Neural progenitor cell (in vitro differentiated cells): ENCODE measurements around the gene PYGO2. TPM values are rescaled to one million over a fixed set of nuclear protein-coding genes. Genes with fewer than 3 reads are reported as not detected.
"Not testable (repeated sequence)": the region's sequence is repeated elsewhere in the genome, so short reads cannot be mapped to it uniquely, and the experiment has no call there.

Experiments
- DNase-seq: peaks from one replicate; pipeline ENCODE4 v3.0.0-alpha.2; 2016; ENCODE audit warnings: low spot score
- H2AFZ ChIP-seq: fragments of 200-600 bp; sonication (generic); replicated peaks from 2 replicates; pipeline ENCODE4 v1.6.1; 2016; ENCODE audit warnings: antibody characterized with exemption
- H3F3A ChIP-seq: fragments of 200-600 bp; sonication (generic); 2 replicates; pipeline ENCODE4 v1.6.1; 2016; ENCODE audit warnings: antibody characterized with exemption, low read depth
- H3K27ac ChIP-seq: fragments of 200-600 bp; sonication (generic); 2 replicates; pipeline ENCODE4 v1.5.1; 2016; ENCODE audit warnings: mild to moderate bottlenecking
- H3K27me3 ChIP-seq: fragments of 200-600 bp; sonication (generic); 2 replicates; pipeline ENCODE4 v1.6.1; 2016; ENCODE audit warnings: mild to moderate bottlenecking, moderate library complexity
- H3K36me3 ChIP-seq: fragments of 200-600 bp; sonication (generic); 2 replicates; pipeline ENCODE4 v1.5.1; 2016
- H3K4me1 ChIP-seq: fragments of 200-600 bp; sonication (generic); 2 replicates; pipeline ENCODE4 v1.6.1; 2016; ENCODE audit warnings: mixed run types
- H3K4me2 ChIP-seq: fragments of 200-600 bp; sonication (generic); 2 replicates; pipeline ENCODE4 v1.6.1; 2016
- H3K4me3 ChIP-seq: fragments of 200-600 bp; sonication (generic); 2 replicates; pipeline ENCODE4 v1.5.1; 2016
- H3K79me2 ChIP-seq: fragments of 200-600 bp; sonication (generic); 2 replicates; pipeline ENCODE4 v1.6.1; 2016; ENCODE audit warnings: low read depth
- H3K9ac ChIP-seq: fragments of 200-600 bp; sonication (generic); 2 replicates; pipeline ENCODE4 v1.6.1; 2016
- H3K9me3 ChIP-seq: fragments of 200-600 bp; sonication (generic); 2 replicates; pipeline ENCODE4 v1.5.1; 2016; ENCODE audit warnings: low read depth
- H4K20me1 ChIP-seq: fragments of 200-600 bp; sonication (generic); 2 replicates; pipeline ENCODE4 v1.6.1; 2016; ENCODE audit warnings: low read depth
- H3K27ac Mint-ChIP-seq: 3 replicates; pipeline ENCODE4 v1.8.0; 2021; ENCODE audit warnings: mixed read lengths
- H3K27me3 Mint-ChIP-seq: 2 replicates; pipeline ENCODE4 v1.8.0; 2022; ENCODE audit warnings: low read depth, mild to moderate bottlenecking, inconsistent platforms, moderate library complexity, mixed read lengths; ENCODE audit not compliant: insufficient read depth
- H3K36me3 Mint-ChIP-seq: 3 replicates; pipeline ENCODE4 v1.8.0; 2021; ENCODE audit warnings: mixed read lengths
- H3K4me1 Mint-ChIP-seq: 3 replicates; pipeline ENCODE4 v1.8.0; 2021; ENCODE audit warnings: mixed read lengths
- H3K4me3 Mint-ChIP-seq: 3 replicates; pipeline ENCODE4 v1.8.0; 2021; ENCODE audit warnings: mild to moderate bottlenecking, moderate library complexity, mixed read lengths
- H3K9me3 Mint-ChIP-seq: 3 replicates; pipeline ENCODE4 v1.8.0; 2020; ENCODE audit warnings: mixed read lengths
- CTCF ChIP-seq: fragments of 200-600 bp; sonication (generic); IDR thresholded peaks from 2 replicates; pipeline ENCODE4 v1.5.1; 2017; ENCODE audit warnings: antibody characterized with exemption, mild to moderate bottlenecking
- EZH2 ChIP-seq: fragments of 200-600 bp; sonication (generic); IDR thresholded peaks from 2 replicates; pipeline ENCODE4 v1.6.1; 2017; ENCODE audit warnings: antibody characterized with exemption, mild to moderate bottlenecking, moderate library complexity
- EZH2phosphoT487 ChIP-seq: fragments of 200-600 bp; sonication (generic); IDR thresholded peaks from 2 replicates; pipeline ENCODE4 v1.6.1; 2017; ENCODE audit warnings: antibody characterized with exemption
- microRNA-seq: library from miRNA; unstranded; fragments of <30 nt; microRNA quantifications from one replicate; pipeline ENCODE4, GENCODE V29; 2016
- small RNA-seq: library from RNA; depleted of rRNA; stranded (forward); fragments of <200 nt; gene quantifications from one replicate; pipeline ENCODE3, GENCODE V24; 2015
- total RNA-seq: library from RNA; depleted of rRNA; stranded (reverse); fragments of >200 nt; gene quantifications from 2 replicates; pipeline ENCODE4 v1.2.3, GENCODE V29; 2015; ENCODE audit warnings: low replicate concordance

PYGO2 gene
- total RNA-seq, 1 donor from 2014 or later, result 32.1 TPM

DNA sequence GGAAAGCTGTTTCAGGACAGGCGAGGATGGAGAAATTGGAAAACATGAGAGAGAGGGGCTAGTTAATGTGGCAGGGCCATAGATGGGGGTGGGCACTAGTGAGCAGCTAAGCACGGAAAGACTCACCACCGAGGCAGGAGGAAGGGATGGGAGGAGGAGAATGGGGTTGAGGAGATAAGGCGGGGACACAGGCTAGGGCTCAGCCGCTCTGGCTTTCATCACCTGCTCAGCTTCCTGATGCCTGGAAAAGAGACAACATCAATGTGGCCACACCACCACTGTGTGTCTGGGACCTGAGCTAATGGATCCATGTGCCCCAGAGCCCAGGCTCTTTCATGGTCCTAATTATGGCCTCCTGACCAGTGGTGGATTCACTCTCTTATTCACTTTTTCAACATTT lies 52.6 kb downstream of the PYGO2 start:
- Histone ChIP-seq H2AFZ (no peak overlapping the region), H3K36me3 (no peaks in the 10 kb centered on the region), H3K27me3 (no peaks in the 10 kb centered on the region), H3K27ac (no peak overlapping the region), H3K9me3 (no peaks in the 10 kb centered on the region), H3F3A (no peaks in the 10 kb centered on the region), H3K4me3 (no peak overlapping the region), H3K4me2 (no peak overlapping the region), H3K4me1 (no peaks in the 10 kb centered on the region), H3K79me2 (no peaks in the 10 kb centered on the region), H3K9ac (no peak overlapping the region), H4K20me1 (no peaks in the 10 kb centered on the region)
- no peak for DNase-seq
- Mint-ChIP-seq H3K4me1 (no peaks in the 10 kb centered on the region), H3K4me3 (no peak overlapping the region), H3K36me3 (peaks cover 5% of the 10 kb centered on the region), H3K9me3 (peaks cover 21% of the 10 kb centered on the region), H3K27me3 (peaks cover 5% of the 10 kb centered on the region), H3K27ac (no peak overlapping the region)
- no peak for TF ChIP-seq EZH2
- no peak for TF ChIP-seq EZH2phosphoT487
- TF ChIP-seq CTCF, result no peak

- H3K27ac ChIP-seq, H3K27ac Mint-ChIP-seq, H3K79me2 ChIP-seq, H3K27me3 ChIP-seq, H3K4me3 ChIP-seq, DNase-seq, H3K4me1 ChIP-seq, H3K36me3 ChIP-seq, H3K4me2 ChIP-seq, H4K20me1 ChIP-seq, H3K9ac ChIP-seq, H3K4me3 Mint-ChIP-seq, H3F3A ChIP-seq, H3K4me1 Mint-ChIP-seq, H2AFZ ChIP-seq, H3K36me3 Mint-ChIP-seq, H3K9me3 ChIP-seq, H3K27me3 Mint-ChIP-seq: not testable (repeated sequence)
- peaks cover 21% of the 10 kb centered on the region for H3K9me3 Mint-ChIP-seq
Measured at GRCh38 chr1:154908129-154908528, 53.5 kb downstream of the PYGO2 start.

Small RNAs within 50 kb of the gene (microRNA-seq; reads per million reads assigned to microRNA genes)
- not detected for gene MIR4258

Small RNAs within 50 kb of the gene (small RNA-seq; reads per million reads assigned to genes)
- not detected for gene MIR4258
- not detected for gene RF00017

Other genes with a start within 250 kb of the PYGO2 start
- 4.3 and 4.7 TPM in 2 replicates for gene KCNN3, start 91.5 kb downstream of the PYGO2 start, total RNA-seq
- gene PMVK, start 25.1 kb downstream of the PYGO2 start, total RNA-seq, result 4.3 and 12.7 TPM in 2 replicates
- gene PBXIP1, start 5.7 kb downstream of the PYGO2 start, total RNA-seq, result 21.4 and 64.0 TPM in 2 replicates
- 69.0 and 86.5 TPM in 2 replicates for gene SHC1, start 9.0 kb upstream of the PYGO2 start, total RNA-seq
- 210 and 297 TPM in 2 replicates for gene CKS1B, start 12.9 kb upstream of the PYGO2 start, total RNA-seq
- 19.3 and 47.4 TPM in 2 replicates for gene FLAD1, start 21.6 kb upstream of the PYGO2 start, total RNA-seq
- not detected in 2 replicates for gene LENEP, start 31.8 kb upstream of the PYGO2 start, total RNA-seq
- 4.7 and 15.7 TPM in 2 replicates for gene ZBTB7B, start 41.0 kb upstream of the PYGO2 start, total RNA-seq
- gene DCST2, start 72.0 kb upstream of the PYGO2 start, total RNA-seq, result 1.8 and 2.0 TPM in 2 replicates
- not detected in 2 replicates for gene DCST1, start 72.0 kb upstream of the PYGO2 start, total RNA-seq
- 15.7 and 44.9 TPM in 2 replicates for gene ADAM15, start 89.5 kb upstream of the PYGO2 start, total RNA-seq
- gene EFNA4, start 102.0 kb upstream of the PYGO2 start, total RNA-seq, result 10.7 and 18.4 TPM in 2 replicates
- 4.0 and 9.6 TPM in 2 replicates for gene EFNA3, start 117.1 kb upstream of the PYGO2 start, total RNA-seq
- 0.34 and 0.65 TPM in 2 replicates for gene EFNA1, start 166.1 kb upstream of the PYGO2 start, total RNA-seq
- gene SLC50A1, start 174.1 kb upstream of the PYGO2 start, total RNA-seq, result 14.4 and 29.0 TPM in 2 replicates
- 16.8 and 133 TPM in 2 replicates for gene DPM3, start 178.7 kb upstream of the PYGO2 start, total RNA-seq
- 37.8 and 100 TPM in 2 replicates for gene KRTCAP2, start 211.5 kb upstream of the PYGO2 start, total RNA-seq
- 3.9 and 10.2 TPM in 2 replicates for gene TRIM46, start 212.1 kb upstream of the PYGO2 start, total RNA-seq
- 19.3 and 30.4 TPM in 2 replicates for gene THBS3, start 246.1 kb upstream of the PYGO2 start, total RNA-seq
- gene MTX1, start 246.9 kb upstream of the PYGO2 start, total RNA-seq, result 25.6 and 46.5 TPM in 2 replicates